ENCODE measurements around the gene EDRF1. TPM values are rescaled to one million over a fixed set of nuclear protein-coding genes. Genes with fewer than 3 reads are reported as not detected.
"Not testable (repeated sequence)": the region's sequence is repeated elsewhere in the genome, so short reads cannot be mapped to it uniquely, and the experiment has no call there.

EDRF1 gene
- total and polyA plus RNA-seq, 10 of the 15 experiments (the other 5 are each of a cell fraction or from before 2014, with no cell fraction given) = 16.8 to 99.7 (median 42.9) TPM

DNA sequence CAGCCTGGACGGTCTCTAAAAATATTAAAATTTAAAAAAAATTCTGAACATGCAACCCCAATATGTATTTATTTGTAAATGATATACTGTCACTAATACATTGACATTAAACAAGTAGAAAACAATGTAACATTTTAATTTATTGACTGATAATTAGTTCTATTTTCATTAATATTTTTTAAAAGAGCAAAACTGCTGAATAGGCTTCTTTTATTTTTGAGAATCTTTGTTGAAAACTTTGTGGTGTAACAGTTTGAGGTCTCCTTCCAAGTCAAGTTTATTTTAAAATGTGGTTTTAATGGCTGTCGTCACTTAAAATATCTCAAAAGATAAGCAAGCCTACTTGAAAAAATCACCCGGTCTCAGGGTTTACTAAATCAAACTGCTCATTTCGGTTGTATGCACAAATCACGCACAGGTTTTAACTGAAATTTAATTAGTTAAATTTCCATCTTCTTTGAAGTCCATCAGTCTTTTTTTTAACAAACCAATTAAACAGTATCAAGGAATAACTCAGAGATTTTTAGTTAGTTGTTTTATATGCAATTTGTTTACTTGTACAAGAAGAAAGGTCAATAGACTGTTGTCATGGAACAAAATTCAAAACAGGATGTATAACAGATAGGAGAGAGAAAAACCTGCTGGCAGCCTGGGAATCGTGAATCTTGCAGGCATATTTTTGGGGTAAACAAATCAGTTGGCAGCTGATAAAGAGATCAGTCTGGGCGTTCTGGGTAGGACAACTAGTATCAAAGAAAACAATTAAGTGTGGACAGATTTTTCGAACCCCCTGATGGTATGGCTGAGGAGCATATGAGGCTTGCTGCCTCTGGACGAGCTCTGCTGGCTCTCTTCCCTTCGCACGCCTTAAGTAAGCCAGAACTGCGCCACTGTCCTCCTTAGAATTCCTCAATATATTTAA lies 9.7 kb upstream of the EDRF1 start (continued):
- TF ChIP-seq, protein P1, sequence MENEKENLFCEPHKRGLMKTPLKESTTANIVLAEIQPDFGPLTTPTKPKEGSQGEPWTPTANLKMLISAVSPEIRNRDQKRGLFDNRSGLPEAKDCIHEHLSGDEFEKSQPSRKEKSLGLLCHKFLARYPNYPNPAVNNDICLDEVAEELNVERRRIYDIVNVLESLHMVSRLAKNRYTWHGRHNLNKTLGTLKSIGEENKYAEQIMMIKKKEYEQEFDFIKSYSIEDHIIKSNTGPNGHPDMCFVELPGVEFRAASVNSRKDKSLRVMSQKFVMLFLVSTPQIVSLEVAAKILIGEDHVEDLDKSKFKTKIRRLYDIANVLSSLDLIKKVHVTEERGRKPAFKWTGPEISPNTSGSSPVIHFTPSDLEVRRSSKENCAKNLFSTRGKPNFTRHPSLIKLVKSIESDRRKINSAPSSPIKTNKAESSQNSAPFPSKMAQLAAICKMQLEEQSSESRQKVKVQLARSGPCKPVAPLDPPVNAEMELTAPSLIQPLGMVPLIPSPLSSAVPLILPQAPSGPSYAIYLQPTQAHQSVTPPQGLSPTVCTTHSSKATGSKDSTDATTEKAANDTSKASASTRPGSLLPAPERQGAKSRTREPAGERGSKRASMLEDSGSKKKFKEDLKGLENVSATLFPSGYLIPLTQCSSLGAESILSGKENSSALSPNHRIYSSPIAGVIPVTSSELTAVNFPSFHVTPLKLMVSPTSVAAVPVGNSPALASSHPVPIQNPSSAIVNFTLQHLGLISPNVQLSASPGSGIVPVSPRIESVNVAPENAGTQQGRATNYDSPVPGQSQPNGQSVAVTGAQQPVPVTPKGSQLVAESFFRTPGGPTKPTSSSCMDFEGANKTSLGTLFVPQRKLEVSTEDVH (IDR thresholded peaks at IDR 0.05; ENCODE audit: low read depth, partially characterized antibody) = no peak
- no peak for TF ChIP-seq STAT3 (IDR thresholded peaks at IDR 0.05; ENCODE audit: low read depth, low read length)

DNA sequence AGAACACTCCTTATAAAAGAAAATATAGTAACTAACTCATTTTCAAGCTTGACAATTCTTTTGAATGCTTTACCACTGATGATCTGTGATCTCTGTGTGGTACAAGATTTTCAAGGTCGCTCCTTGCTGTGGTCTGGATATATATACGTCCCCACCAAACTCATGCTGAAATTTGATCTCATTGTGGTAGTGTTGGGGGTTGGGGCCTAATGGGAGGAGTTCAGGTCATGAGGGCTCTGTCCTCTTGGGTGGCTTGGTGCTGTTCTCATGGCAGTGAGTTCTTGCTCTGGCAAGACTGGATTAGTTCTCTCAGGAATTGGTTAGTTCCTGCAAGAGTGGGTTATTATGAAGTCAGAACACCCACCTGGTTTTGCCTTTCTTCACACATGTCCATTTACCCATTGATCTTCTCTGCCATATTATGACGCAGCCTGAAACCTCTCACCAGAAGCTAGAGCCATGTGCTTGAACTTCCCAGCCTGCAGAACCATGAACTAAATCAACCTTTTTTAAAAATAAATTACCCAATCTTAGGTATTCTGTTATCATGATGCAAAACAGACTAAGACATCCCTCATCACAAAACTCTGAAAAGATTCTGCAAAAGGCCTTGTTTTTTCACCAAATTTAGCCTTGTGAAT lies 8.3 kb upstream of the EDRF1 start:
- ChIA-PET SMC1A (ENCODE audit: uncharacterized antibody, unreplicated experiment) (no interaction called here), RAD21 (ENCODE audit: unreplicated experiment) (no interaction called here), CTCF (no interaction called here), POLR2A (no interaction called here)
- Histone ChIP-seq H3K9me3 (replicated peaks; ENCODE audit: control insufficient read depth, insufficient read depth, low read length) (no peaks in the 10 kb centered on the region), H3K9ac (ENCODE audit: control insufficient read depth, insufficient read depth, low read length) (no peak overlapping the region), H3K27me3 (replicated peaks in 1 of 2; ENCODE audit: control insufficient read depth in 2 of 2, insufficient read depth in 2 of 2, low read length in 1 of 2) (no peaks in the 10 kb centered on the region), H3K36me3 (ENCODE audit: control insufficient read depth in 2 of 2, insufficient read depth in 2 of 2, low read length in 1 of 2) (no peaks in the 10 kb centered on the region), H3K79me2 (ENCODE audit: control insufficient read depth, insufficient read depth, low read length) (no peaks in the 10 kb centered on the region), H3K4me3 (no peak overlapping the region), H3K27ac (ENCODE audit: control insufficient read depth, insufficient read depth) (no peak overlapping the region), H3K4me2 (ENCODE audit: control insufficient read depth, insufficient read depth) (no peak overlapping the region), H2AFZ (ENCODE audit: control insufficient read depth, low read depth, low read length) (no peak overlapping the region), H4K20me1 (ENCODE audit: control insufficient read depth, insufficient read depth) (no peaks in the 10 kb centered on the region; the same call in 1 of the 2 replicates), H3K4me1 (ENCODE audit: control insufficient read depth, insufficient read depth, low read length) (no peaks in the 10 kb centered on the region)
- 49% methylated on average over 3 of the region's 3 CpGs for WGBS (ENCODE audit: insufficient coverage, insufficient replicate concordance, low lambda C conversion rate, missing lambda C conversion rate)
- DNase-seq (ENCODE audit: low read depth, low spot score) (no peak), ATAC-seq (no peak), FAIRE-seq (no peak)
- no TSS peak for BruUV-seq (replicated peaks)
- TF ChIP-seq PAX8 (IDR thresholded peaks at IDR 0.05) (no peak), MEF2B (IDR thresholded peaks at IDR 0.05; ENCODE audit: partially characterized antibody, poor library complexity, severe bottlenecking) (no peak), SUPT20H (IDR thresholded peaks at IDR 0.05; ENCODE audit: borderline replicate concordance, control insufficient read depth, low read depth, low read length) (no peak), FOXK2 (IDR thresholded peaks at IDR 0.05) (no peak)
- TF ChIP-seq, protein P2, sequence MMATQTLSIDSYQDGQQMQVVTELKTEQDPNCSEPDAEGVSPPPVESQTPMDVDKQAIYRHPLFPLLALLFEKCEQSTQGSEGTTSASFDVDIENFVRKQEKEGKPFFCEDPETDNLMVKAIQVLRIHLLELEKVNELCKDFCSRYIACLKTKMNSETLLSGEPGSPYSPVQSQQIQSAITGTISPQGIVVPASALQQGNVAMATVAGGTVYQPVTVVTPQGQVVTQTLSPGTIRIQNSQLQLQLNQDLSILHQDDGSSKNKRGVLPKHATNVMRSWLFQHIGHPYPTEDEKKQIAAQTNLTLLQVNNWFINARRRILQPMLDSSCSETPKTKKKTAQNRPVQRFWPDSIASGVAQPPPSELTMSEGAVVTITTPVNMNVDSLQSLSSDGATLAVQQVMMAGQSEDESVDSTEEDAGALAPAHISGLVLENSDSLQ (IDR thresholded peaks at IDR 0.05) = no peak
- in situ Hi-C loops (cut with MboI) = no loop called here
- intact Hi-C loops (cut with micrococcal nuclease; ENCODE audit: unreplicated experiment) = no loop called here

DNA sequence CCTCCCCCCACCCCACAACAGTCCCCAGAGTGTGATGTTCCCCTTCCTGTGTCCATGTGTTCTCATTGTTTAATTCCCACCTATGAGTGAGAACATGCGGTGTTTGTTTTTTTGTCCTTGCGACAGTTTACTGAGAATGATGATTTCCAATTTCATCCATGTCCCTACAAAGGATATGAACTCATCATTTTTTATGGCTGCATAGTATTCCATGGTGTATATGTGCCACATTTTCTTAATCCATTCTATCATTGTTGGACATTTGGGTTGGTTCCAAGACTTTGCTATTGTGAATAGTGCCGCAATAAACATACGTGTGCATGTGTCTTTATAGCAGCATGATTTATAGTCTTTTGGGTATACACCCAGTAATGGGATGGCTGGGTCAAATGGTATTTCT lies 4.8 kb upstream of the EDRF1 start:
- ATAC-seq; RAD21 ChIA-PET (ENCODE audit: unreplicated experiment); H3K4me3 ChIP-seq; H3K9ac ChIP-seq (ENCODE audit: control insufficient read depth, insufficient read depth, low read length); H3K27ac ChIP-seq (ENCODE audit: control insufficient read depth, insufficient read depth); H2AFZ ChIP-seq (ENCODE audit: control insufficient read depth, low read depth, low read length); H3K4me2 ChIP-seq (ENCODE audit: control insufficient read depth, insufficient read depth); H3K36me3 ChIP-seq (ENCODE audit: control insufficient read depth in 2 of 2, insufficient read depth in 2 of 2, low read length in 1 of 2); H3K4me1 ChIP-seq (ENCODE audit: control insufficient read depth, insufficient read depth, low read length); FAIRE-seq; H3K79me2 ChIP-seq (ENCODE audit: control insufficient read depth, insufficient read depth, low read length); H3K27me3 ChIP-seq (replicated peaks in 1 of 2; ENCODE audit: control insufficient read depth in 2 of 2, insufficient read depth in 2 of 2, low read length in 1 of 2); H4K20me1 ChIP-seq (ENCODE audit: control insufficient read depth, insufficient read depth); BruUV-seq (replicated peaks); POLR2A ChIA-PET; CTCF ChIA-PET; intact Hi-C loops (cut with micrococcal nuclease; ENCODE audit: unreplicated experiment); SMC1A ChIA-PET (ENCODE audit: uncharacterized antibody, unreplicated experiment); DNase-seq (ENCODE audit: low read depth, low spot score); H3K9me3 ChIP-seq (replicated peaks; ENCODE audit: control insufficient read depth, insufficient read depth, low read length); in situ Hi-C loops (cut with MboI): not testable (repeated sequence)
- WGBS (ENCODE audit: insufficient coverage, insufficient replicate concordance, low lambda C conversion rate, missing lambda C conversion rate) = 100% methylated on average over 2 of the region's 4 CpGs

Measured in GM12878 (cell line).